Effector memory CD8-positive, alpha-beta T cell (primary cell): ENCODE measurements around the gene PPP1R12B.
A peak's percentile ranks its signal among the peaks of the same experiment; 100 is the strongest.
"Not testable (repeated sequence)": the region's sequence is repeated elsewhere in the genome, so short reads cannot be mapped to it uniquely, and the experiment has no call there.

ENCODE experiments used
- ATAC-seq: fragments of 150-1000 bp; cut with Tn5 transposase; replicated peaks from 2 replicates; pipeline ENCODE4 v1.10.0; 2021; ENCODE audit warnings: mild to moderate bottlenecking, moderate library complexity
- DNase-seq, 3 experiments: peaks; one replicate each; pipeline ENCODE4 v3.0.0; 2021
- H3K27ac Mint-ChIP-seq, 2 donors: one replicate each; pipeline ENCODE4 v1.8.0; 2022; ENCODE audit warnings: mild to moderate bottlenecking in 2 of 2, mixed read lengths in 2 of 2, moderate library complexity in 2 of 2
- H3K27me3 Mint-ChIP-seq, 2 donors: one replicate each; pipeline ENCODE4 v1.8.0; 2022; ENCODE audit warnings: mixed read lengths in 2 of 2
- H3K36me3 Mint-ChIP-seq: one replicate; pipeline ENCODE4 v1.8.0; 2022; ENCODE audit warnings: mild to moderate bottlenecking, moderate library complexity, mixed read lengths; ENCODE audit not compliant: insufficient read depth
- H3K4me1 Mint-ChIP-seq, 2 donors: one replicate each; pipeline ENCODE4 v1.8.0; 2022; ENCODE audit warnings: low read depth in 2 of 2, mixed read lengths in 2 of 2
- H3K4me3 Mint-ChIP-seq, 2 donors: one replicate each; pipeline ENCODE4 v1.8.0; 2022; ENCODE audit warnings: mild to moderate bottlenecking in 2 of 2, mixed read lengths in 2 of 2, moderate library complexity in 2 of 2
- H3K9me3 Mint-ChIP-seq, 2 donors: one replicate each; pipeline ENCODE4 v1.8.0; 2022; ENCODE audit warnings: mixed read lengths in 2 of 2

The PPP1R12B gene

DNA sequence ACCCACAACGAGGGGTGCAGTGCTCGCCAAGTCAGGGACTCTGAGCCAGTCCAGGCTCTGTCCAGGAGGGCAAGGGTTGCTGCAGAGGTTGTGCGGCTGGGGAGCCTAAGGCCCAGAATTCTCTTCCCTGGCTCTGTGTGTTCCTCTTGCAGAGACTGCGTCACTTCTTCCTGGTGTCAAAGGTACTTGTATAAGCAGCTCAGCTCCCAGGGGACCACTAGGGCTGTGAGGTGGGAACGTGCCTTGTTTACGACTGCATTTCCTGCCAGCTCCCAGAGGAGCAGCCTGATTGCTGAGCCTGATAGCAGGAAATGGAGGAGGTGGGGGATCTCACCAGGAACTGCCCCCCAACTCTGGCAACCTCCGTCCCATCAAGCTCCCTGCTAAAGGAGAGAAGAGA is 278.5 kb downstream of the PPP1R12B start:
- H3K4me1 Mint-ChIP-seq = peaks cover 35 to 45% of the 10 kb centered on the region in 2 donors
- not testable (repeated sequence) for H3K9me3 Mint-ChIP-seq, DNase-seq, H3K36me3 Mint-ChIP-seq, H3K4me3 Mint-ChIP-seq, ATAC-seq
- peaks cover 0 to 11% of the 10 kb centered on the region in 2 donors for H3K27me3 Mint-ChIP-seq
- peak overlapping the region in 1 of 2 donors; percentile 39 for H3K27ac Mint-ChIP-seq

DNA sequence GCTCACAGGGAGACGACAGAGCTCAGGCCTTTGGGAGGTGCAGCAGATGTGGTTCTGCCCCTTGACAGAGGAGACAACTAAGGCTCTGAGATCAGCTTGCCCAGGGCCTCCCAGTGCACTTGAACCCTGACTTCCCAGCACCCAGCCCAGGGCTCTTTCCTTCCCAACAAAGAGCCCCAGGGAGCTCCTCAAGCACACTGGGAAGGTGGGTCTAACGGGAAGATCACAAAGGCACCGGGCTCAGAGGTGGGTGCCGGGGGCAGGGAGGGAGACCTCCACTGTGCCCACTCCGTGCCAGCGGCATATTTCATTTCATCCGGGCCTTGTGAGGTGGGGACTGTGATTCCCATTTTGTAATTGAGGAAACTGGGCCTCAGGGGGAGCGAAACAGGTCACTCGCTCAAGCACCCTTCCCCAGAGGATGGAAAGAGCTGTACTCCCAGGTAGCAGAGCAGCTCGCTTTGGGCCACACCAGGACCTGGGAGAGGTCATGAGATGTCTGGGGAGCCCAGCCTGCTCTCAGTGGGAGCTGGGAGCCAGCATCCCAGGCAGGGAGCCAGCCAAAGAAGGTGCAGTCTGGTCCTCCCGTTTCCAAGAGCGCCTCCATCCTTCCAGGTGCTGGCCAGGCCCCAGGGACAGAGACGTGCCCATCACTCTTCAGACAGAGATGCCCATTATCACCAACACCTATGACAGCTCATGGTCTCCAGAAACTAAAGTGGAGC is 279.5 kb downstream of the PPP1R12B start:
- Mint-ChIP-seq H3K27ac (no peak overlapping the region), H3K4me3 (peak overlapping the region in 1 of 2 donors; percentile 67), H3K9me3 (no peaks in the 10 kb centered on the region), H3K36me3 (no peaks in the 10 kb centered on the region), H3K27me3 (peaks cover 0 to 21% of the 10 kb centered on the region in 2 donors), H3K4me1 (peaks cover 35 to 45% of the 10 kb centered on the region in 2 donors)
- no peak for ATAC-seq
- no peak for DNase-seq

GRCh38 chr1:202628646-202629215 is 280.2 kb downstream of the PPP1R12B start:
- DNase-seq (no peak), ATAC-seq (no peak)
- Mint-ChIP-seq H3K4me3 (peak overlapping the region; percentile 66 to 67), H3K36me3 (no peaks in the 10 kb centered on the region), H3K9me3 (no peaks in the 10 kb centered on the region), H3K4me1 (peaks cover 35 to 45% of the 10 kb centered on the region in 2 donors), H3K27ac (peak overlapping the region in 1 of 2 donors; percentile 13), H3K27me3 (peaks cover 6 to 28% of the 10 kb centered on the region in 2 donors)

GRCh38 chr1:202629257-202629811 is 280.8 kb downstream of the PPP1R12B start:
- H3K9me3 Mint-ChIP-seq, H3K36me3 Mint-ChIP-seq: not testable (repeated sequence)
- peak overlapping the region; percentile 66 to 67 for H3K4me3 Mint-ChIP-seq
- peak; percentile 32 to 49 (median 39) for DNase-seq
- H3K27ac Mint-ChIP-seq = peak overlapping the region in 1 of 2 donors; percentile 13
- peaks cover 35 to 45% of the 10 kb centered on the region in 2 donors for H3K4me1 Mint-ChIP-seq
- H3K27me3 Mint-ChIP-seq = peaks cover 8 to 29% of the 10 kb centered on the region in 2 donors
- ATAC-seq = peak; percentile 92

DNA sequence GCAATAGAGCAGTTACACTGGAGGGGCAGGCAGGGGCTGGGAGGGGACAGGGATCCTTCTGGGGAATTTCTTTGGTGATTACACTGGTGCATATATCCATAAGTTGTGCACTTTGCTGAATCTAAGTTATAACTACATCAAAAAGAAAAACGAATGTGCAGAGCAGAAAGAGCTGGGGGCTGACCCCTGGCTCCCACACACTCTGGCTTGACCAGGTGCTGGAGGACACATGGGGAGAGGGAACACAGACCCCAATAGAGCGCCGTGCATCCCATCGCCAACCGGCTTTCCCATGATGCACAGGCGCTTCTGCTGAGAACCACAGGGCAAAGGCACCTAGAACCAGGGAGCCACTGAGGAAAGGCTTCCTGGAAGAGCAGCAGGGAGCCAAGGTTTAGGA is 281.6 kb downstream of the PPP1R12B start:
- Mint-ChIP-seq H3K4me1 (peaks cover 35 to 45% of the 10 kb centered on the region in 2 donors), H3K4me3 (peak overlapping the region; percentile 66 to 67), H3K27me3 (peaks cover 8 to 34% of the 10 kb centered on the region in 2 donors)
- DNase-seq, H3K9me3 Mint-ChIP-seq, H3K36me3 Mint-ChIP-seq, ATAC-seq, H3K27ac Mint-ChIP-seq: not testable (repeated sequence)

- Mint-ChIP-seq H3K9me3 (no peaks in the 10 kb centered on the region), H3K36me3 (no peaks in the 10 kb centered on the region), H3K4me1 (peaks cover 35 to 45% of the 10 kb centered on the region in 2 donors), H3K27ac (no peak overlapping the region), H3K4me3 (no peak overlapping the region), H3K27me3 (peaks cover 8 to 38% of the 10 kb centered on the region in 2 donors)
- ATAC-seq (no peak), DNase-seq (no peak)
Measured at GRCh38 chr1:202630541-202630940, 282.0 kb downstream of the PPP1R12B start.

DNA sequence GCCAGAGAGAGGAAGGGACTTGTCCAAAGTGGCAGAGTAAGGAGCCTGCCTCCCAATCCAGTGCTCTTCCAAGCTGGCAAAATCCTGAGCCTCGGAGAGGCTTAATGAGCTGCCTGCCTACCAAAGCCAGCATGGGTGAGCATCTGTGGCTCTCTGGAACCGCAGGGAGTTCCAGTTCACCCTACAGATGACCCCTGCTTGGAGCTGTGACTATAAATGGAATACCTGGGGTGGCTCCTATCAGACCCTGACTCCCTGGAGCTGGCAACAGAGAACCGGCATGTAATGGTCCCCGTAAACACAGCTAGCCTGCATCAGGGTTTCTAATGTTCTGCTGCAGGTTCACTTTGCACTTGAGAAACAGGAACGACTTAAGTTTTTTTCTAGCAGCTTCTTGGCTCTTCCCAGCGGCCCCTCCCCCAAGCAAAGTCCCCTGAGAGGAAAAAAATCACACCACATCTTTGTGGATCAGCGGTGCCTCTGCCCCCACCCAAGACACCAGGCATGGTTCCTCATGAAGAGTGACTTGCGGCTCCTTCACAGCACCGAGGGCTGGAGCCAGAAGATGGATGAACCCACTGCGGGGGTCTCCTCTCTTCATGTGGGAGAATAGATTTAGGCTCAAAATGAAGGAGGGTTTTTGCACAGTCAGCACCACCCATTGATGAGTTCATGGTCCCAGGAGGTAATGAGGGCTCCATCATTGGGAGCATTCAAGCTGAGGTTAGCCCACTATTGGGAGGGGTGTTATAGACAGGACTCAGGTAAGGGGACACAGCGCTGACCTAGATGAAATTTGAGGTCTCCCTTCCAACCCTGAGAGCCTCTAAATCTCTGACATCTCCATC is 282.8 kb downstream of the PPP1R12B start:
- Mint-ChIP-seq H3K27ac (no peak overlapping the region), H3K27me3 (peaks cover 8 to 46% of the 10 kb centered on the region in 2 donors), H3K36me3 (no peaks in the 10 kb centered on the region)

GRCh38 chr1:202632241-202632640 is 283.7 kb downstream of the PPP1R12B start:
- H3K9me3 Mint-ChIP-seq = no peaks in the 10 kb centered on the region
- H3K36me3 Mint-ChIP-seq = no peaks in the 10 kb centered on the region
- H3K4me1 Mint-ChIP-seq = peaks cover 35 to 37% of the 10 kb centered on the region in 2 donors
- peaks cover 12 to 55% of the 10 kb centered on the region in 2 donors for H3K27me3 Mint-ChIP-seq
- DNase-seq = no peak
- H3K27ac Mint-ChIP-seq = no peak overlapping the region
- ATAC-seq = no peak
- no peak overlapping the region for H3K4me3 Mint-ChIP-seq

More for the DNA sequence above, 282.8 kb downstream of the PPP1R12B start:
- no peaks in the 10 kb centered on the region for H3K9me3 Mint-ChIP-seq
- no peak overlapping the region for H3K4me3 Mint-ChIP-seq
- ATAC-seq (no peak), DNase-seq (no peak)
- H3K4me1 Mint-ChIP-seq = peaks cover 35 to 42% of the 10 kb centered on the region in 2 donors

DNA sequence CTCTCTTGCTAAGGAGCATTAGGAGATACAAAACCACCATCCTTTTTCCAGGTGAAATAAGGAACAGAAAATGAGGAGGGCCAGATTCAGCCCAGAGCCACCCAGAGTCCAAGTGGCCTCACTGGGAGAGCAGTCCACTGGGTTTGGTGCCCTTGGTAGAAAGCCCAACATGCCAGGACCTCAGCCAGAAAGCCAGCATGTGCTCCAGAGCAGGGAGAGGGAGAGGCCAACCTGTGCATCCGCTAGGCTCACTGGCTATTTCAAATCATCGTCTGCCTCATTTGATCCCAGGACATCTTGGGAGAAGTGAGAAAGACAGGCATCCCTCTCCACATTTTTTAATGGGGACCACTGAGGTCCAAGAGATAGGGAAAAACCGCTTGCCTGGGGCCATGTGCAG is 287.7 kb downstream of the PPP1R12B start:
- H3K27ac Mint-ChIP-seq, H3K9me3 Mint-ChIP-seq, H3K4me3 Mint-ChIP-seq, ATAC-seq, DNase-seq, H3K4me1 Mint-ChIP-seq, H3K36me3 Mint-ChIP-seq: not testable (repeated sequence)
- H3K27me3 Mint-ChIP-seq = peaks cover 45 to 92% of the 10 kb centered on the region in 2 donors

GRCh38 chr1:202637321-202638018 is 289.0 kb downstream of the PPP1R12B start:
- DNase-seq, H3K27ac Mint-ChIP-seq, ATAC-seq, H3K4me1 Mint-ChIP-seq, H3K9me3 Mint-ChIP-seq, H3K4me3 Mint-ChIP-seq, H3K36me3 Mint-ChIP-seq: not testable (repeated sequence)
- peaks cover 55 to 92% of the 10 kb centered on the region in 2 donors for H3K27me3 Mint-ChIP-seq

DNA sequence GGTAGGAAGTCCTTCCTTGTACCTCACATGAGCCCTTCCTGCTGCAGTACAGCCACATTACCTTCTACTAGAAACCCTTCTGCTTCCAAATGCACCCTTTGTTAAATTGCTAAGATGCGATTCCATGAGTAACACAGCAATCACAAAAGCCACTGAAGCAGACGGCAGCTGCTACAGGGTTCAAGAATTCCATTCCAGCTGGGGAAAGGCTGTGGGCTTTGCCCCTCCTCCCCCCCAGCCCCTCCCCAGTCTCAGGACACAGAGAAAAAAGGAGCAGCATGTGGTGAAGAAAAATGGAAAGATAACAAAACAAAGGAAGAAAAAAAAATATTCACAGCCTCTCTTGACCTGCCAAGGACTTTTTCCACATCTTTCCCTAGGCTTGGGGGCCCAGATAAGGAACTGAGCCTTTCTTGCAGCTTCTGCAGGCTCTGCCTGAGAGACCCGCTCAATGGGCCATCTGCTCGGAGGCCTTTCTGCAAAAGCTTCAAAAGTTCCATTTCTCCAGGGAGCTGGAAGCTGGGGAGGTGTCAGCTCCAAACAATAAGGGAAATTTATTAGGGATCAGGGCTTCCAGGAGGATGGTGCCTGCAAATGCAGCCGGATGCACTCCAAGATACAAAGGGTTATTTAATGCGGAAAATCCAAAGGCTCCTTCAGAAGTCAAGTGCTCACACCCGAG is 289.7 kb downstream of the PPP1R12B start:
- H3K27ac Mint-ChIP-seq = no peak overlapping the region

DNA sequence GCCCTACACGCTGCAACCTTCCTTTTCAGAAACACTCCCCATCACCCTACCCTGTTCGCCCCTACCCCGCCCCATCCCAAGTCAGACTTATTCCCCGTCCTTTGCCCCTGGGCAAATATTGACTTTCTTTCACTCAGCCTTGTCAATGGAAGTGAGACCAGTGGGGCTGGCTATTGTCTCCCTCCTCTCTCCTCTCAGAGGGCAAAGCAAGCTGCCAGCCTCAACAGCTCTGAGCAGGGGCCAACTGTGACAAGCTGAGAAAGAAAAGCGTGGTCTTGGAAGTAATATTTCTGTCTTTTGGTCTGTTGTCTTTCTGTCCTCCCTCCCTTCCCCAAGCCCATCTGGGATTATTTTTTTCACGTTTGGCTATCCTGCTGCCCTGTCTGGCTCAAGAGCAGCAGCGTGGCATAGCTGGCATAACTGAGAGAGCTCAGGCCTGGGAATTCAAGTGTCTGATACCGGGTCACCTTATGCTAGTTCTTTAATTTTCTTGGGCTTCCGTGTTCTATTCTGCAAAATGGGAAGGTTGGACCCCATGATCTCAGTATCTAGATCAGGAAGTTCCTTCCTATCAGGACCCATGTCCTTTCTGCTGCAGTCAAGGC is 290.3 kb downstream of the PPP1R12B start:
- H3K27me3 Mint-ChIP-seq = peaks cover 60 to 92% of the 10 kb centered on the region in 2 donors
- not testable (repeated sequence) for H3K9me3 Mint-ChIP-seq, ATAC-seq, H3K4me3 Mint-ChIP-seq, DNase-seq, H3K27ac Mint-ChIP-seq, H3K36me3 Mint-ChIP-seq
- H3K4me1 Mint-ChIP-seq = peaks cover 12% of the 10 kb centered on the region in 2 donors

More for the DNA sequence above, 289.7 kb downstream of the PPP1R12B start:
- no peaks in the 10 kb centered on the region for H3K9me3 Mint-ChIP-seq
- peaks cover 60 to 92% of the 10 kb centered on the region in 2 donors for H3K27me3 Mint-ChIP-seq
- no peak overlapping the region for H3K4me3 Mint-ChIP-seq
- DNase-seq = no peak
- ATAC-seq = no peak
- no peaks in the 10 kb centered on the region for H3K36me3 Mint-ChIP-seq
- H3K4me1 Mint-ChIP-seq = peaks cover 6 to 8% of the 10 kb centered on the region in 2 donors
